Measurements from ENCODE around the gene ACOT7.

The ACOT7 gene

GRCh38 chr1:6426277-6426971 lies 32.9 kb upstream of the ACOT7 start:
- DNase-seq (ENCODE audit: low read depth): no peak
- no peak for TF ChIP-seq CTCF (conservative IDR thresholded peaks at IDR 0.05; ENCODE audit: low read depth, low read length)
- no peak overlapping the region for H3K4me3 ChIP-seq (ENCODE audit: low read depth, low read length)

GRCh38 chr1:6425658-6426057 lies 32.1 kb upstream of the ACOT7 start:
- DNase-seq (ENCODE audit: low read depth): no peak
- H3K4me3 ChIP-seq (ENCODE audit: low read depth, low read length): no peak overlapping the region
- no peak for TF ChIP-seq CTCF (conservative IDR thresholded peaks at IDR 0.05; ENCODE audit: low read depth, low read length)

- no peak for DNase-seq (ENCODE audit: low read depth)
- H3K4me3 ChIP-seq (ENCODE audit: low read depth, low read length): no peak within 1 kb of the TSS
- no peak for TF ChIP-seq CTCF (conservative IDR thresholded peaks at IDR 0.05; ENCODE audit: low read depth, low read length)
Observed at GRCh38 chr1:6424619-6425593, 31.3 kb upstream of the ACOT7 start, which contains the start of gene ESPN. ESPN (plus strand) TSS chr1:6424776; CDS start chr1:6424956, 180 bp downstream.

GRCh38 chr1:6424000-6424565 lies 30.5 kb upstream of the ACOT7 start:
- TF ChIP-seq CTCF (conservative IDR thresholded peaks at IDR 0.05; ENCODE audit: low read depth, low read length): no peak
- H3K4me3 ChIP-seq (ENCODE audit: low read depth, low read length): no peak overlapping the region
- no peak for DNase-seq (ENCODE audit: low read depth)

- peak; percentile 78 for TF ChIP-seq CTCF (conservative IDR thresholded peaks at IDR 0.05; ENCODE audit: low read depth, low read length)
- H3K4me3 ChIP-seq (ENCODE audit: low read depth, low read length): no peak overlapping the region
- DNase-seq (ENCODE audit: low read depth): peak; percentile 44
Observed at GRCh38 chr1:6423321-6423999, 29.9 kb upstream of the ACOT7 start.

GRCh38 chr1:6421266-6421665 lies 27.7 kb upstream of the ACOT7 start:
- TF ChIP-seq CTCF (conservative IDR thresholded peaks at IDR 0.05; ENCODE audit: low read depth, low read length): no peak
- no peak overlapping the region for H3K4me3 ChIP-seq (ENCODE audit: low read depth, low read length)
- DNase-seq (ENCODE audit: low read depth): no peak

Measured in choroid plexus epithelial cell (primary cell).